ENCODE measurements around the gene MAP3K4.
A peak's percentile ranks its signal among the peaks of the same experiment; 100 is the strongest.

MAP3K4 gene

GRCh38 chr6:160991406-160992060 is at the start of gene MAP3K4:
MAP3K4 (plus strand) TSS chr6:160991769; CDS start chr6:160991932, 163 bp downstream.
- DNase-seq, result peak; percentile 71 to 82

- no peak for DNase-seq
Measured at GRCh38 chr6:160943997-160944396, 47.6 kb upstream of the MAP3K4 start.

- no peak for DNase-seq
Measured at GRCh38 chr6:160945516-160946177, 45.9 kb upstream of the MAP3K4 start.

- no peak for DNase-seq
Measured at GRCh38 chr6:160949531-160949930, 42.0 kb upstream of the MAP3K4 start.

- no peak for DNase-seq
Measured at GRCh38 chr6:160950507-160950906, 41.1 kb upstream of the MAP3K4 start.

GRCh38 chr6:160951187-160952030 is 40.2 kb upstream of the MAP3K4 start:
- no peak for DNase-seq

- no peak for DNase-seq
Measured at GRCh38 chr6:160952633-160953281, 38.8 kb upstream of the MAP3K4 start.

GRCh38 chr6:160955508-160956295 is 35.9 kb upstream of the MAP3K4 start:
- DNase-seq, result no peak

GRCh38 chr6:160956300-160957035 is 35.1 kb upstream of the MAP3K4 start:
- DNase-seq, result no peak

- DNase-seq, result no peak
Measured at GRCh38 chr6:160959726-160960435, 31.7 kb upstream of the MAP3K4 start.

GRCh38 chr6:160960839-160961238 is 30.7 kb upstream of the MAP3K4 start:
- DNase-seq, result no peak

GRCh38 chr6:160962835-160963623 is 28.5 kb upstream of the MAP3K4 start:
- DNase-seq, result no peak

- DNase-seq, result no peak
Measured at GRCh38 chr6:160963651-160964050, 27.9 kb upstream of the MAP3K4 start.

GRCh38 chr6:160965893-160966292 is 25.7 kb upstream of the MAP3K4 start:
- DNase-seq, result no peak

- no peak for DNase-seq
Measured at GRCh38 chr6:160966493-160967229, 24.9 kb upstream of the MAP3K4 start.

GRCh38 chr6:160967351-160967750 is 24.2 kb upstream of the MAP3K4 start:
- no peak for DNase-seq

GRCh38 chr6:160967833-160968232 is 23.7 kb upstream of the MAP3K4 start:
- no peak for DNase-seq

- DNase-seq, result no peak
Measured at GRCh38 chr6:160971171-160971570, 20.4 kb upstream of the MAP3K4 start.

GRCh38 chr6:160972111-160972510 is 19.5 kb upstream of the MAP3K4 start:
- DNase-seq, result no peak

All from SHP77 (cell line).